Stimulated activated CD4-positive, alpha-beta T cell treated with anti-CD3 and anti-CD28 coated beads, Interleukin-4, amount 100 ng/mL, for 4 hours (primary cell): ENCODE results near the gene ELK3.

ENCODE experiments used
- DNase-seq, 2 experiments: peaks; one replicate each; pipeline ENCODE4 v3.0.0-alpha.2; 2020

ELK3 gene

GRCh38 chr12:96260644-96261043 is 66.5 kb downstream of the ELK3 start:
- DNase-seq: no peak

GRCh38 chr12:96261557-96261956 is 67.4 kb downstream of the ELK3 start:
- DNase-seq: no peak

DNA sequence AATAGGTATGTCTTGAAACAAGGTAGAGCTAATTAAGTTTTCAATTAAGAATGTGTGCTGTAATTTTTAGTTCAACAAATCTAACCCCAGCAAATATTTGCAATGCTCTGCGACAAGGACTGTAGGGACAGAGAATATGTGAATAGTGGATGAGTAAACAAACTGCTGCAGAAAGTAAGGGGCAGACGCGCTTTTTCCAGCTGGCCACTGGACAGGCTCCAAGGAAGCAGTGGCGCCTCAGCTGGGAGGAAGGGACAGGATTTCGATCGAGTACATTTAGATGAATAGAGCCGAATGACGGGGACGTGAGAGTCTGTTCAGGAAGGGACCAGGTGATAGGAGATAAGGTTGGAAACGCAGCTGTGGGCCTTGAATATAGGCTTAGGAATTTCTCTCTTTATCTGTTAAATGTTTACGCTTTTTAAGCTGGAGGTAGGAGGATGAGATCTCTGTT is 69.3 kb downstream of the ELK3 start:
- no peak for DNase-seq

- DNase-seq: no peak
These were observed 71.2 kb downstream of the ELK3 start for GRCh38 chr12:96265400-96265799.

- DNase-seq: no peak
These were observed 71.7 kb downstream of the ELK3 start for GRCh38 chr12:96265836-96266235.

GRCh38 chr12:96266238-96266637 is 72.1 kb downstream of the ELK3 start:
- DNase-seq: no peak

DNA sequence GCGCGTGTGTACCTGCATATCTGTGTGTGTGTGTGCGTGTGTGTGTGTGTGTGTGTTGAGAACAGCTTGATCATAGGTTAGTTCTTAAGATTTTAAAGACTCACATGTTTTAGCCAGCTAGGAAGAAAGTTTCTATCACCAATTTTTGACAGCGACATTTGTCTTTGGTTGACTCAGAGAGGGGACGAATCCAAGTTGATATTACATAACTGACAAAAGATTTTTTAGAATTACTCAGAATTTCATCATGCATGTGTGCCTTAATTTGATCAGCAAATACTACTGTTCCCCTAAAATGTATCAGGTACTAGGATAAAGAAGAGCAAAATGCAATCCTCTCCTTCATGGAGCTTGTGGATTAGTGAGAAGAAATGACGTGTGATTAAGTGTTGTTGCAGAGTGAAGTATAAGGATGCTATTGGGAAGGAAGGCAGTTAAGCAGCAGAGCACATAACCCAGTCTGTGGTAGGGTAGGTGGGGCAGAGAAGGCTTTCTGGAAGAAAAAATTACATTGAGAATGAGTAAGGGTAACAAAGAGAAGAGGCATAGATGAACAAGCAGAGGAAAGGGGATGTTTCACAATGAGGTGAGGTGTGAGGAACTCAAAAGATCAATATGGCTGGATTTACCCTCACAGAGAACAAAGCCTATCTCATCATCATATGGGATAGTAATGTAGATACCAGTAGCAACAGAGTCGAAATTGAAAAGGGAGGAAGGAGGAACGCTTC is 77.5 kb downstream of the ELK3 start:
- DNase-seq: no peak

DNA sequence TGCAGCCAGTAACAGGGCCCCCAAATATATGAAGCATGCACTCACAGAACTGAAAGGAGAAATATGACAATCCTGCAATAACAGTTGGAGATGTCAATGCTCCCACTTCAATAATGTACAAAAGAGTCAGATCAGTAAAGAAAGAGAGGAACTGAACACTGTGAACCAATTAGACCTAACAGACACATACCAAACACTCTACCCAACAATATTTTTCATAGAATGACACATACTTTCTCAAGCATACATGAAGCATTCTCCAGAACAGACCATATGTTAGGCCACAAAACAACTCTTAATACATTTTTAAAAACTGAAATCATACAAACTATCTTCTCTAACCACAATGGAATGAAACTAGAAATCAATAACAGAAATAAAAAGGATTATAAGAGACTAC is 80.2 kb downstream of the ELK3 start:
- no peak for DNase-seq

GRCh38 chr12:96285158-96285557 is 91.0 kb downstream of the ELK3 start:
- DNase-seq: no peak

DNA sequence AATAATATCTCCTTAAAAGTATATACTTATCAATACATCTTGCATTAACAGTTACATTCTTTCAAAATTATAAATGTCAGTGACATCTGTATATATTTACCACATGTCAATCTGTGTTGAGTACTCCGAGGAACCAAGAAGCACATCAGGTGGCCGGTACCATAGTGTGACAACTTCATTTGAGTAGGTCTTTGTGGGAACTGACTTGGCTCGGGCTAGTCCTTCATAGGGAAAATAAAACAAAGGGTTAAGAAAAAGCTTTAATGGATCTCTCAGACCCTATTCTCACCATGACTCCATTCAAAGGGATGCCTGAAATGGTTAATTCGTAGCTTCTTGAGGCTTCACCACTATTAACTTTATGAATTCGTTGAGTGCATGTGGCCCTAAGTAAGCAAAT is 94.9 kb downstream of the ELK3 start:
- no peak for DNase-seq

GRCh38 chr12:96293093-96293492 is 98.9 kb downstream of the ELK3 start:
- no peak for DNase-seq

GRCh38 chr12:96294831-96295230 is 100.7 kb downstream of the ELK3 start:
- no peak for DNase-seq

DNA sequence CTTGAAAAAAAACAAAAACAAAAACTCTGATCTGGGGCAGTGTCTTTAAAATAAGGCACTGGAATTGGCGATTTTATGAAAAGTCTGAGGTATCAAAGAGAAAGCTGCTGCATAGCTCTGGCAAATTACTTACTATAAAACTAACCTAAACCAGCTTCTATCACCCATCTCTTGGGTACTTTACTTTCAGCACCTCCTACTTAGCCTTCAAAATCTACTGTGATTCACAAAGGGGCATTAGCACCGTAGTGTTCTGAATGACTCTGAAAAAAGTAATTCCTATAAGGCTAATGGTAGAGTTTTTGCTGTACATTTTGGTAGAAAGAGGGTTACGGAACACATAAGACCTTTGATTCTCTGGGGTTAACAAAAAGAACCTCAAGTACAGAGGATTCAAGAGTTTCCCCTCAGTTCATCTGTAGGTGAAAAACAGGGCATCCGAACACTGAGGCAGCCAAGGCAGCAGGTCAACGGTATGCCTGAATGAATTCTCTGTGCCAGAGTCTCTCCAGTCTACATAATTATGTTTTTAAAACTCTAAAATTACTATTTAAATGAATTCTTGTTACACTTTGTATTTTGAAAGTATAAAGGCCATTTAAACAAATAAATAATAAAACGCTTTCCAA is 101.5 kb downstream of the ELK3 start:
- no peak for DNase-seq

GRCh38 chr12:96297504-96297903 is 103.3 kb downstream of the ELK3 start:
- DNase-seq: no peak

DNA sequence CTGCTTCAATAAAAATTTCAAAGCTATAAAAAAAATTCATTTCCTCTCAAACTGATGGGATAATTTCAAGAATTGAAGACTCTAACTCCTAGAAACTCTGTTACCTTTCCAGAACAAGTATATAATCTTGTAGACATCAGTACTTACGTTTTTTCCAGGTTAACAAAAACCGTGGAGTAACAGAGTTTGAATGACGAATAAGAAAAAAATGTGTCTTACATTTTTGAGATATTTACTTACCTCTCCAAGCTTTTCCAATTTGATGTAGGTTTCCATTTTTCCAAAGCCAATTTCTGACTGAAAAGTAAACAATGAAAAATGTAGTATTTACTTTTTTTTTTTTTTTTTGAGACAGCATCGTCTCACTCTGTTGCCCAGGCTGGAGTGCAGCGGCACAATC is 105.9 kb downstream of the ELK3 start:
- DNase-seq: no peak

DNA sequence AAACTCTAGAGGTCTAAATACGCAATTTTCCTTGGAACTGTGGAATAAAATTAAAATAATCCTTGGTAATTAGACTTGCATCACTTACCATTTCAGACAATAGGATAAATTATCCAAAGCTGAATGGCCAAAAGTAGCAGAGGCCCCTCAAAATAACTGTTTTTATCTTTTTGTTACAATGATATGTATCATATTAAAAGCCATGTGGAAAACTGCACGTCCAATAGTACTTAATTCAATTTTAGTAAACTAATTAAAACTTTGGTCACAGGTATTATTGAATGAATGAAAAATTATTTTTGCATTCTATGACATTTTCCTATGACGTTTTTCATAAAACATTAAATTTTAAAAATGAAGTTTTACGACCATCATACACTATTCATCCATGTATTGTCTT is 107.6 kb downstream of the ELK3 start:
- DNase-seq: no peak

GRCh38 chr12:96302687-96303310 is 108.6 kb downstream of the ELK3 start:
- no peak for DNase-seq

GRCh38 chr12:96303653-96304052 is 109.5 kb downstream of the ELK3 start:
- no peak for DNase-seq

GRCh38 chr12:96305665-96306064 is 111.5 kb downstream of the ELK3 start:
- no peak for DNase-seq

- DNase-seq: no peak
These were observed 114.7 kb downstream of the ELK3 start for GRCh38 chr12:96308881-96309280.

- no peak for DNase-seq
These were observed 115.9 kb downstream of the ELK3 start for GRCh38 chr12:96310067-96310466.

GRCh38 chr12:96311191-96311590 is 117.0 kb downstream of the ELK3 start:
- DNase-seq: no peak

DNA sequence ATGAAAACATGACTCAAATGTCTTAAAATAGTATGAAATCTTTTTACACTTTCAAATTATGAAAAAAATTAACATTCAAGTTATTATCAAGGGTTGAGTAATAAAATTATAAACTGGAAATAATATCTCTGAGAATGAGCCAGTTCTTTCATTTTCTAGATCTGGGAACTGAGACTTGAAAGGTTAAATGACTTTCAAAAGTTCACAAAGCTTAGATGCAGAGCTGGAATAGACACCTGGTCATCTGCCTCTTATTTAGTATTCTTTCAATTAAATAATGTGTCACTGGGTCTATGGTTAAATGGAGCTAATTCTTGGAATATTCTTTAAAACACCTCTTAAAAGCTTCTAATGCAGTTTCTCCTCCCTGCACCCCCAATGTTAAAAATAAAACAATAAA is 119.4 kb downstream of the ELK3 start:
- DNase-seq: no peak

DNA sequence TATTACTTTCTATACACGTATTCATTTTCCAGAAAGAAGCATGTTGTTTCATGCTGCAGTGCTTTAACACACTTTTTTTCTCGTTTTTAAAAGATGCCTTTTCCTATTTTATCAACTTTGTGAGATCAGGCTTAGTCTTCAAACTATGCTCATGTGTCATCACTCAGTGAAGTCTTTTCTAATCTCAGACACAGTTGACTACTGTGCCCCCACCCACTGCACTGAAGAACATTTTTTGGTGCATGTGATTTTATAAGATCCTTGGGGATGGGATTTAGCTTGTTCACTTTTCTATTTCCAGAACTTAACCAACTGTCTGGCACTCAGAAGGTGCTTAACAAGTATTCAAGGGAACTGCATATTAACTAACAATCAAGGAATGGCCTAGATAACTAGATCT is 120.5 kb downstream of the ELK3 start:
- DNase-seq: no peak
